Measurements from ENCODE around the gene CCDC71.

The CCDC71 gene

DNA sequence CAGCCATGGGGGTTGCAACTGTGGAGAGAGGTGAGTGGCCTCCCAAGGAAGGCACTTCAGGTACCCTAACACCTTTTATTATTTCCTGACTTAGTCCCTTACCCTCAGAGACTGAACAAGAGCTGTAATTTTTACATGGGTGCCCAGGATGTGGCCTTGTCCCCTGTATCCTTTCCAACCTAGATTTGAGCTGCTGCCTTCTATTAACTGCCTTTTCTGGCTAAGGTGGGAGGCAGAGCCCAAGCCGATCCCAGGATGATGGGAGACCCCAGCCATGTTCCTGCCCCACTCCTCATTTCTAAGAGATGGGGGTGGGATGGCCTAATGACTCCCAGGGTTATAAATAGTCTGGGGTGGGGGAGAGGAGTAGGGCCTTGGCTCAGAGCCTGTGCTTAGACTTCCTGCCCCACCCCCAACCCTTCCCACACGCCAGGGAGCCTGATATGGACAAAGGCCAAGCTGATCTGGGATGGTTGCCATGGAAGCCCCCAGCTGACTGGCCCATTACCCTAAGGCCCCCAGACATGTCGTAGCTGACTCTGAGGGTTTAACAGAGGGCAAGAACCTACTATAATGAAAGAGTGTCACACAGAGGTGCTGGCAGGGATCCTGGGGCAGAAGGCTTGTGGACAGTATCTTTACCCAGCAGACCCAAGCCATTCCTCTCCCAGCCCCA is 7.1 kb upstream of the CCDC71 start:
- Histone ChIP-seq H3K27ac (replicated peaks) (no peak overlapping the region), H3K4me3 (replicated peaks; ENCODE audit: insufficient read depth, low read length) (no peak overlapping the region), H3K27me3 (ENCODE audit: insufficient read depth, poor library complexity, severe bottlenecking) (no peaks in the 10 kb centered on the region)
- DNase-seq (ENCODE audit: low read depth in 1 of 2, low spot score in 1 of 2), result no peak
- TF ChIP-seq REST (IDR thresholded peaks at IDR 0.05; ENCODE audit: insufficient replicate concordance, low read depth) (no peak), POLR2AphosphoS5 (IDR thresholded peaks at IDR 0.05; ENCODE audit: low read depth) (no peak), SPI1 (IDR thresholded peaks at IDR 0.05; ENCODE audit: borderline replicate concordance, low read depth) (no peak), GABPA (IDR thresholded peaks at IDR 0.05; ENCODE audit: low read depth) (no peak)
- TF ChIP-seq, protein P1, sequence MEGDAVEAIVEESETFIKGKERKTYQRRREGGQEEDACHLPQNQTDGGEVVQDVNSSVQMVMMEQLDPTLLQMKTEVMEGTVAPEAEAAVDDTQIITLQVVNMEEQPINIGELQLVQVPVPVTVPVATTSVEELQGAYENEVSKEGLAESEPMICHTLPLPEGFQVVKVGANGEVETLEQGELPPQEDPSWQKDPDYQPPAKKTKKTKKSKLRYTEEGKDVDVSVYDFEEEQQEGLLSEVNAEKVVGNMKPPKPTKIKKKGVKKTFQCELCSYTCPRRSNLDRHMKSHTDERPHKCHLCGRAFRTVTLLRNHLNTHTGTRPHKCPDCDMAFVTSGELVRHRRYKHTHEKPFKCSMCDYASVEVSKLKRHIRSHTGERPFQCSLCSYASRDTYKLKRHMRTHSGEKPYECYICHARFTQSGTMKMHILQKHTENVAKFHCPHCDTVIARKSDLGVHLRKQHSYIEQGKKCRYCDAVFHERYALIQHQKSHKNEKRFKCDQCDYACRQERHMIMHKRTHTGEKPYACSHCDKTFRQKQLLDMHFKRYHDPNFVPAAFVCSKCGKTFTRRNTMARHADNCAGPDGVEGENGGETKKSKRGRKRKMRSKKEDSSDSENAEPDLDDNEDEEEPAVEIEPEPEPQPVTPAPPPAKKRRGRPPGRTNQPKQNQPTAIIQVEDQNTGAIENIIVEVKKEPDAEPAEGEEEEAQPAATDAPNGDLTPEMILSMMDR (IDR thresholded peaks at IDR 0.05; ENCODE audit: insufficient read depth, low read length), result no peak

DNA sequence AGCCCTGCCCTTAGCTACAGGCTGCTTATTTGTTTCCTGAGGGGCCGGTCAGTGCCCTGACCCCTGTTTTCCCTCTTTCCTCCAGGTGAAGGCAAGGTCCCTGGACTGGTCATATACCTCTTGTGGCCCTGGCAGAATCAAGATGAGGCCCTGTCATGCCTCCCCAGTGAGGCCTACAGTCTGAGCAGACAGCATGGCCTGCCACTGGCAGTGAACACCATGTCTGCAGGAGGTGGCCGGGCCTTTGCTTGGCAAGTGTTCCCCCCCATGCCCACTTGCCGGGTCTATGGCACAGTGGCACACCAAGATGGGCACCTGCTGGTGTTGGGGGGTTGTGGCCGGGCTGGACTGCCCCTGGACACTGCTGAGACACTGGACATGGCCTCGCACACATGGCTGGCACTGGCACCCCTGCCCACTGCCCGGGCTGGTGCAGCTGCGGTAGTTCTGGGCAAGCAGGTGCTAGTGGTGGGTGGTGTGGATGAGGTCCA is 6.5 kb upstream of the CCDC71 start:
- DNase-seq (ENCODE audit: low read depth in 1 of 2, low spot score in 1 of 2), result no peak
- Histone ChIP-seq H3K4me3 (replicated peaks; ENCODE audit: insufficient read depth, low read length) (no peak overlapping the region), H3K27ac (replicated peaks) (no peak overlapping the region), H3K27me3 (ENCODE audit: insufficient read depth, poor library complexity, severe bottlenecking) (no peaks in the 10 kb centered on the region)
- TF ChIP-seq POLR2AphosphoS5 (IDR thresholded peaks at IDR 0.05; ENCODE audit: low read depth), result no peak
- TF ChIP-seq REST (IDR thresholded peaks at IDR 0.05; ENCODE audit: insufficient replicate concordance, low read depth), result no peak
- TF ChIP-seq, protein P1 (IDR thresholded peaks at IDR 0.05; ENCODE audit: insufficient read depth, low read length), result no peak
- TF ChIP-seq GABPA (IDR thresholded peaks at IDR 0.05; ENCODE audit: low read depth), result no peak
- no peak for TF ChIP-seq SPI1 (IDR thresholded peaks at IDR 0.05; ENCODE audit: borderline replicate concordance, low read depth)

- no peak overlapping the region for H3K4me3 ChIP-seq (replicated peaks; ENCODE audit: insufficient read depth, low read length)
- TF ChIP-seq GABPA (IDR thresholded peaks at IDR 0.05; ENCODE audit: low read depth), result no peak
- TF ChIP-seq POLR2AphosphoS5 (IDR thresholded peaks at IDR 0.05; ENCODE audit: low read depth), result no peak
- TF ChIP-seq REST (IDR thresholded peaks at IDR 0.05; ENCODE audit: insufficient replicate concordance, low read depth), result no peak
- TF ChIP-seq, protein P1 (IDR thresholded peaks at IDR 0.05; ENCODE audit: insufficient read depth, low read length), result no peak
- TF ChIP-seq SPI1 (IDR thresholded peaks at IDR 0.05; ENCODE audit: borderline replicate concordance, low read depth), result no peak
- no peak for DNase-seq (ENCODE audit: low read depth in 1 of 2, low spot score in 1 of 2)
- no peaks in the 10 kb centered on the region for H3K27me3 ChIP-seq (ENCODE audit: insufficient read depth, poor library complexity, severe bottlenecking)
- H3K27ac ChIP-seq (replicated peaks), result peak overlapping the region; percentile 56
These were observed 5.8 kb upstream of the CCDC71 start for GRCh38 chr3:49171775-49172500.

Data from HL-60 (cell line).